Nephron progenitor cell (in vitro differentiated cells): ENCODE measurements around the gene FLCN.

Experiments
- DNase-seq: peaks from one replicate; pipeline ENCODE4 v3.0.0; 2021
- H3K27ac Mint-ChIP-seq: 2 replicates; pipeline ENCODE4 v1.8.0; 2021; ENCODE audit warnings: mild to moderate bottlenecking, moderate library complexity, mixed read lengths
- H3K27me3 Mint-ChIP-seq: 2 replicates; pipeline ENCODE4 v1.8.0; 2021; ENCODE audit warnings: mild to moderate bottlenecking, low read depth, mixed read lengths; ENCODE audit not compliant: poor library complexity
- H3K36me3 Mint-ChIP-seq: 2 replicates; pipeline ENCODE4 v1.8.0; 2021; ENCODE audit warnings: low read depth, mixed read lengths
- H3K4me1 Mint-ChIP-seq: 2 replicates; pipeline ENCODE4 v1.8.0; 2021; ENCODE audit warnings: mixed read lengths
- H3K4me3 Mint-ChIP-seq: 2 replicates; pipeline ENCODE4 v1.8.0; 2021; ENCODE audit warnings: mild to moderate bottlenecking, moderate library complexity, mixed read lengths
- H3K9me3 Mint-ChIP-seq: 2 replicates; pipeline ENCODE4 v1.8.0; 2021; ENCODE audit warnings: mild to moderate bottlenecking, moderate library complexity, mixed read lengths
- TF ChIP-seq, protein P1 (sequence below): fragments of 200-600 bp; sonication (generic); IDR thresholded peaks from 2 replicates; pipeline ENCODE4 v1.5.0; 2021; ENCODE audit warnings: antibody characterized with exemption

FLCN gene

DNA sequence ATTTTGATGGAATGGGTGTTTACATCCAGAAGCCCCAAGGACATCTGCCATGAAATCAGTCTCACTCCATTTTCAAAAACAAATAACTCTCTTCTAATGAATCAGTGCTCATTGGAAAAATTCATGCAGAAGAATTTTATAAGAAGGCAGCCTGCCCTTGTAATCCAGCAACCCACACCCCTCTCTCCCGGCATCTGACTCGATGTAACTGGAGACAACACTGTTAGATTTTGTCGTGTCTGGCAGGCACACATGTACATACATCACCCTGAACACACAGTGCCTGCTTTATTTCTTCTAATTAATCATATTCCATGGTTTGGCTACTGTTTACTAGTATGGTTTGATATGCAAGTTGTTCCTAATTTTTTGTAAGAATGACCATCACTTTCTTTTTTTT is 19.0 kb downstream of the FLCN start:
- H3K4me1 Mint-ChIP-seq: no peaks in the 10 kb centered on the region
- no peaks in the 10 kb centered on the region for H3K27me3 Mint-ChIP-seq
- peaks cover 53% of the 10 kb centered on the region for H3K36me3 Mint-ChIP-seq
- no peak overlapping the region for H3K4me3 Mint-ChIP-seq
- no peak for DNase-seq
- H3K9me3 Mint-ChIP-seq: no peaks in the 10 kb centered on the region
- TF ChIP-seq, protein P1, sequence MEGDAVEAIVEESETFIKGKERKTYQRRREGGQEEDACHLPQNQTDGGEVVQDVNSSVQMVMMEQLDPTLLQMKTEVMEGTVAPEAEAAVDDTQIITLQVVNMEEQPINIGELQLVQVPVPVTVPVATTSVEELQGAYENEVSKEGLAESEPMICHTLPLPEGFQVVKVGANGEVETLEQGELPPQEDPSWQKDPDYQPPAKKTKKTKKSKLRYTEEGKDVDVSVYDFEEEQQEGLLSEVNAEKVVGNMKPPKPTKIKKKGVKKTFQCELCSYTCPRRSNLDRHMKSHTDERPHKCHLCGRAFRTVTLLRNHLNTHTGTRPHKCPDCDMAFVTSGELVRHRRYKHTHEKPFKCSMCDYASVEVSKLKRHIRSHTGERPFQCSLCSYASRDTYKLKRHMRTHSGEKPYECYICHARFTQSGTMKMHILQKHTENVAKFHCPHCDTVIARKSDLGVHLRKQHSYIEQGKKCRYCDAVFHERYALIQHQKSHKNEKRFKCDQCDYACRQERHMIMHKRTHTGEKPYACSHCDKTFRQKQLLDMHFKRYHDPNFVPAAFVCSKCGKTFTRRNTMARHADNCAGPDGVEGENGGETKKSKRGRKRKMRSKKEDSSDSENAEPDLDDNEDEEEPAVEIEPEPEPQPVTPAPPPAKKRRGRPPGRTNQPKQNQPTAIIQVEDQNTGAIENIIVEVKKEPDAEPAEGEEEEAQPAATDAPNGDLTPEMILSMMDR: no peak
- no peak overlapping the region for H3K27ac Mint-ChIP-seq

DNA sequence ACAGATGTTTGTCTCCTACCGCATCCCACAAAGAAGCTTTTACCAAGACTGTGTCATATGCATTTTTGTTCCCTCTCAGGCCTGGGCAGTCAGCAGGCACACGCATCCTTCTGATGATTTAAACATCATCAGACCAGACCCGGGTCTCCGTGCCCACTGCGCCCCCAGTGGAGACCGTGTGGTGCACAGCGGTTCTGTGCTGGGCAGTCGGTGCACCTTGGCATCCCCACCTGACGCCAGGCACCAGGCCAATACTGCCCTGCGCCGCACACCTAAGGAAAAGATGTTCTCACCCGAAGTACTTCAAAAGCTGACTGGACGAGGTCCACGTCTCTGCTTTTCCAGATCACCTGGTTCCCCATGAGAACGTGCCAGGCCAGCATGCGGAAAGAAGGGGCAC is 20.2 kb downstream of the FLCN start:
- Mint-ChIP-seq H3K27me3 (no peaks in the 10 kb centered on the region), H3K9me3 (no peaks in the 10 kb centered on the region), H3K4me3 (no peak overlapping the region), H3K27ac (peak overlapping the region; percentile 56), H3K36me3 (peaks cover 48% of the 10 kb centered on the region), H3K4me1 (no peaks in the 10 kb centered on the region)
- TF ChIP-seq, protein P1: no peak
- DNase-seq: no peak

DNA sequence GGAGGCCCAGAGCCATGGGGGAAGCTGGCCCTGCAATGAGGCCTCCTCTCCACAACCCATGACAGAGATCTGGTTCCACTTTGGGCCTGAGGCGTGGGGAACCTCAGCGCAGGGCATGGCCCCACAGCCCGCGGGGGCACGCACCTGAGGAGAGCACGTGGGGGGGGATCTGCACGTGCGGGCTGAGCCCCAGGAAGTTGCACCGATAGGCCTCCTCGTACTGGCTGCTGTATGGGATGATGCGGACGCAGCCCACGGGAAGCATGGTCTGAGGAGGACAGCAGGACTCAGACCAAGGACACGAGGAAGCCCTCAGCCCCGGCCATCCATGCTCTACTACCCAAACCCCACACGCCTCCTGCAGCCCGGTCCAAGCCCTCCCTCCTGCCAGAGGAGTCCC is 20.7 kb downstream of the FLCN start:
- no peak overlapping the region for H3K4me3 Mint-ChIP-seq
- H3K4me1 Mint-ChIP-seq: no peaks in the 10 kb centered on the region
- peaks cover 44% of the 10 kb centered on the region for H3K36me3 Mint-ChIP-seq
- DNase-seq: no peak
- H3K9me3 Mint-ChIP-seq: no peaks in the 10 kb centered on the region
- no peak overlapping the region for H3K27ac Mint-ChIP-seq
- TF ChIP-seq, protein P1: no peak
- H3K27me3 Mint-ChIP-seq: no peaks in the 10 kb centered on the region

DNA sequence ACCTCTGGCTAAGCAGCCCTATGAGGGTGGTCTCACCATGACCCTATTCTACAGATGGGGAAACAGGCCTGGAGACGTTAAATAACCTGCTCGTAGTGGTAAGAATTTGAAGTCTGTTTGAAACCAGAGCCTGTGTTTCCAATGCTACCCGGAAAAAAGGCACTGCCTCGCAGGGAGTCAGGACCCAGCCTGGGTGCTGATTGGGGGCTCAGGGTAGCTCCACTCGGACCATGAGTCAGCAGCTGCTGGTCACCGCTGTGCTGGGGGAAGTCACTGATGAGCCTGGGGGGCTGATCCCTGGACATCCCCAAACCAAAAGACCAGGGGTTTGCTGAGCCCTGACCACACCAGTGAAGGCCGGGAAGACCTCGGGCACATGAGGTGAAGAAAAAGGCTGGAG is 21.4 kb downstream of the FLCN start:
- Mint-ChIP-seq H3K36me3 (peaks cover 38% of the 10 kb centered on the region), H3K27ac (no peak overlapping the region), H3K27me3 (no peaks in the 10 kb centered on the region)

DNA sequence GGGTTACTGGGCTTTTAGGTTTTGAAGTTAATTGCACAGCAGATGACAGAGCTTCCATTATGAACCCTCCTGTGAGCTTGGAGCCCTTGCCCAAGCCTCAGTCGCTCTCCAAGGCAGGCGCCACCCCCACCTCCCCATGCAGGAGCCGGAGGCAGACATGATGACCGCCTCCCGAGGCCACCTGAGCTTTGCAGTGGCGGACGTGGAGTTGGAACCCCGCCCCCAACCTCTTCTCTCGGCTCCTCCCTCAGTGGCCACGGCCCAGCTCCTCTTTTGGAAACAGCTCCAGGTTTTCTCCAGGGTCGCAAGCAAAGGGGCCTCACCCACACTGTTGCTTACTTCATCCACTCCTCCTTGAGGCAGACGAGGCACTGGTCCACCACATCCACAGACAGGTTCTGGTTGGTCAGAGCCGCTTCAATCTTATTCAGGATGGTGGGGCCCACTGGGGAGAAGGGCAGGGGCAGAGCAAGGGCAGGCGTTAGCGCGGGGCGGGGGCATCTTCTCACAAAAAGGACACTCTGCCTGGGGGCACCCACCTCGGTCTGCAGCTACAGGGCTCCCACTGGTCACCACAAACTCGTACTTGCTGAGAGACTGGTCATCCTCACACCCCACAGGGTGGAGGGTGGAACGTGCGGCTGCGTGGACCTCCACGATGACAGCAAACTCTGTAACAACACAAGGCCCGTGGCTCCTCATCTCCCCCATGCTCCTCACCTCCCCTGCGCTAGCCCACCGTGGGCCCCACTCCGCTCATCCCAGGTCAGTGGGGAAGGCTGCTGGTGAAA is 22.1 kb downstream of the FLCN start:
- no peaks in the 10 kb centered on the region for H3K4me1 Mint-ChIP-seq
- no peak overlapping the region for H3K27ac Mint-ChIP-seq
- peaks cover 33% of the 10 kb centered on the region for H3K36me3 Mint-ChIP-seq
- no peak overlapping the region for H3K4me3 Mint-ChIP-seq
- no peaks in the 10 kb centered on the region for H3K9me3 Mint-ChIP-seq
- TF ChIP-seq, protein P1: no peak
- no peak for DNase-seq
- H3K27me3 Mint-ChIP-seq: no peaks in the 10 kb centered on the region

More for the DNA sequence above, 21.4 kb downstream of the FLCN start:
- Mint-ChIP-seq H3K9me3 (no peaks in the 10 kb centered on the region), H3K4me1 (no peaks in the 10 kb centered on the region), H3K4me3 (no peak overlapping the region)
- no peak for DNase-seq
- TF ChIP-seq, protein P1: no peak

DNA sequence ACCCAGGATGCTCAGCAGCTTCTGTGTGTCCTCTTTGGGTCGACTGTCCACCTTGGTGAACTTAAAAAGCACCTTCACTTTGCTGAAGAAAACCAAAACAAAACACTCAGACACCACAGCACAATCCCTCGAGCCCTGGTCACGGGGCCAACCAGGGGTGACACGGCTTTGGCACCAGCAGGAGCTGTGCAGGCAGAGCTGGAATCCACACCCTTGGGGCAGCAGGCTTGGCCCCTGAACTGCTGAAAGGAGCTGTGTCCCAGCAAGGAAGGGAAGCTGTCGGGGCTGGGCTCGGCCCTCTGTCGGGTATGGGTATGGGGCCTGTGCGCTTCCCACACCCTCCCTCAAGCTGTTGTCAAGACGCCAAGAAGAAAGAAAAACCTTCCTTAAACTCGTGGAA is 23.2 kb downstream of the FLCN start:
- H3K9me3 Mint-ChIP-seq: no peaks in the 10 kb centered on the region
- no peaks in the 10 kb centered on the region for H3K4me1 Mint-ChIP-seq
- no peak for DNase-seq
- peaks cover 28% of the 10 kb centered on the region for H3K36me3 Mint-ChIP-seq
- no peak overlapping the region for H3K27ac Mint-ChIP-seq
- no peak overlapping the region for H3K4me3 Mint-ChIP-seq
- no peaks in the 10 kb centered on the region for H3K27me3 Mint-ChIP-seq
- TF ChIP-seq, protein P1: no peak
